IPS-15b (cell line): ENCODE results near the gene SMCO3.

Experiments
- H3K27me3 ChIP-seq: one replicate; pipeline ENCODE4 v1.6.1; 2013; ENCODE audit warnings: low read length; ENCODE audit not compliant: control insufficient read depth, insufficient read depth
- H3K36me3 ChIP-seq: one replicate; pipeline ENCODE4 v1.6.1; 2013; ENCODE audit warnings: low read length; ENCODE audit not compliant: control insufficient read depth, insufficient read depth
- H3K4me1 ChIP-seq: one replicate; pipeline ENCODE4 v1.6.1; 2013; ENCODE audit warnings: mild to moderate bottlenecking, low read length; ENCODE audit not compliant: control insufficient read depth, insufficient read depth
- H3K4me3 ChIP-seq: one replicate; pipeline ENCODE4 v1.5.1; 2013; ENCODE audit warnings: low read depth, low read length
- H3K9ac ChIP-seq: one replicate; pipeline ENCODE4 v1.6.1; 2013; ENCODE audit warnings: low read depth, mild to moderate bottlenecking, low read length
- H3K9me3 ChIP-seq: one replicate; pipeline ENCODE4 v1.6.1; 2013; ENCODE audit warnings: mild to moderate bottlenecking, low read length; ENCODE audit not compliant: control insufficient read depth, insufficient read depth

Gene SMCO3

DNA sequence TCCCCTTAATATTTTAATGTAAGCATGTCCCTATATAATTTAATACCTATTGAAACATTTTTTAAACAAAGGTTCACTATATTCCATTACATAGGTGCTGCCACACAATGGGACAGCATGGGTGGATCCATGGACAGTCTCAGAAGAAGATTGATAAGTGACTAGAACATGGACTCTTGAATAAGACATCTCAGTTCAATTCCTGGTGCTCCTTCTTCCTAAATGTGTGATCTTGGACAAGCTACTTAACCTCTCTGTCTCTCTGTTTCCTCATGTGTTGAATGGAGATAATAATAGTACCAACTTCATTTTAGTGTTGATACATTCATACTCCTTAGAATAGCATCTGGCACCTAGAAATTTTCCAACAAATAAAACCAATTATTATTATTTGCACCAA lies 30.4 kb upstream of the SMCO3 start:
- Histone ChIP-seq H3K36me3 (no peaks in the 10 kb centered on the region), H3K9ac (no peak overlapping the region), H3K9me3 (no peaks in the 10 kb centered on the region), H3K27me3 (no peaks in the 10 kb centered on the region), H3K4me1 (no peaks in the 10 kb centered on the region), H3K4me3 (no peak overlapping the region)

DNA sequence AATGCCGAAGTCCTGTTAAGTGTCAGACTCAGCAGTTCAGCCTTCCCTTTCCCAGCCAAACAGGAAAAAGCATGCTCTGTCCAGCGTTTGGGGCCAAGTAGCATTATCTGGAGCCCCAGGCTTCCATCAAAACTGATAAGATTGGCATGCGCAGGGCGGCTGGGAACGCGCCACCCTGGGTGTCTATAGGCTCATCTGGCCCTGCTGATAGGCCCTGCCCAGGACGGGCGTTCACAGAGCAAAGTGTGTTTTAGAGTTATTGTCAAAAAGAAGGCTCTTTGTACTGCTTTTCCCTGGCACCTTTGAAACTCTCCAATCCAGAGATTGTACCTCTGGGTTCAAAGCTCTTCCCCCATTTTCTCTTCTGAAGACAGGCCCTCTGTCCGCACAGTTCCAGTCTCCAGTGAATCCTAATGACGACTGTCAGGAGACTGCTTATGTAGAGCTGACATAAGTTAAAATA lies 29.5 kb upstream of the SMCO3 start, which contains the start of gene ART4:
Gene ART4, minus strand, starts transcription at position 102 of the 463 bp plus-strand sequence. CDS start 413 bp downstream, outside the sequence.
- H3K4me3 ChIP-seq = no peak within 1 kb of the TSS

DNA sequence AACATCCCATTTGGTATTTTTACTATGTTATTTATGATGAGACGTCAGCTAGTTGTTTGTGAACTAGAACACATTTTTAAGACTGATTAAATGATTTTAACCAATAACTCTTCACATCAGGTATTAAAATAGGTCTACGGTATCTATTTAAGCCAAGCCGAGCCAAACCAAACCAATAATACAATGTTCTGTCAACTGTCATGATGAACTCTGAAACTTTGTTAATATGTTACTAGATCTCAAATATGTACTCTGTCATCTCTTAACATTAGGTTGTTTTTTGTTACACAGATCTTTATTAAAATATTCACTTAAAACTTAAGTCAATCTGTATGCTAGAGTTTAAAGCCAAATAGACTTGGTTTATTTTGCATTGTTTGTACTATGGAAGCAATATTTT lies 28.3 kb upstream of the SMCO3 start:
- Histone ChIP-seq H3K9me3 (no peaks in the 10 kb centered on the region), H3K4me1 (no peaks in the 10 kb centered on the region), H3K4me3 (no peak overlapping the region), H3K27me3 (no peaks in the 10 kb centered on the region), H3K36me3 (no peaks in the 10 kb centered on the region), H3K9ac (no peak overlapping the region)

More for the DNA sequence above, 29.5 kb upstream of the SMCO3 start, which contains the start of gene ART4:
- Histone ChIP-seq H3K36me3 (no peaks in the 10 kb centered on the region), H3K4me1 (no peaks in the 10 kb centered on the region), H3K27me3 (no peaks in the 10 kb centered on the region), H3K9ac (no peak within 1 kb of the TSS), H3K9me3 (no peaks in the 10 kb centered on the region)

DNA sequence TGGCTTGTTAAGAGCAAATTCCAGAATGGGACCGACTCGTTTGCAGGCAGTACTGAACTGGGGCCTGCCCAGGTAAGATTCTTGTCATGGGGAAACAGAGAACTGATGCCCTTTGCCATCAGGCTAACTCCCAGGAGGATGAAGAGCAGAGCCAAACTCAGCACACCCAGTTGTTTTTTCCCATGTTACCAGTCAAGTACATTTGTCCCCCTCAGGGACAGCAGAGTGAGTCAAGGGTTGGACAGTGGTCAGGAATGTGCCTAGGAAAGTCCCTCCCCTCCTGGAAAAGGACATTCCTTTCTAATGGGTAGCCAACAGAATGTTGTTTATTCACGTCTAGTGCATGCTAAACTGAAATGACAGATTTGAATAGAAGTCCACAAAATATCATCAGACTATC lies 27.8 kb upstream of the SMCO3 start:
- Histone ChIP-seq H3K4me3 (no peak overlapping the region), H3K27me3 (no peaks in the 10 kb centered on the region), H3K9ac (no peak overlapping the region)

DNA sequence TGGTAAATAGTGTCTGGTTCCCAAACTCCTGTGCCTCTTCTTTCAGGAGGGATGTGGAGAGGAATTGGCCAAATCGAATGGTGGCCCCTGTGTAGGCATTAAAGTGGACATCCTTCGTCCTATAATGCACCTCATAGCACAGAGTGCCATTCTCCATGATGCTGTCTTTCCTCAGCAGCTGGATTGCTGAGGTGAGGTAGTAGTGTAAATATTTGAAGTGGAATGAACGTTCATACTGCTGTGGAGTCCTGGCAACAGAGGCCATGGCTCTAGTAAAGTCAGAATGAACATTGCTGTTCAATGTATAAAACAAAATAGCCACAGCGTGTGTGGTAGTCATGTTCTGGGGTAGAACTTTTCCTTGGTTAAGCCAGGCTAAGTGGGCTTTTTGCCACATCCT lies 26.6 kb upstream of the SMCO3 start:
- no peaks in the 10 kb centered on the region for H3K27me3 ChIP-seq
- no peak overlapping the region for H3K4me3 ChIP-seq
- no peaks in the 10 kb centered on the region for H3K9me3 ChIP-seq
- H3K9ac ChIP-seq = no peak overlapping the region
- no peaks in the 10 kb centered on the region for H3K36me3 ChIP-seq
- H3K4me1 ChIP-seq = no peaks in the 10 kb centered on the region

More for the DNA sequence above, 27.8 kb upstream of the SMCO3 start:
- no peaks in the 10 kb centered on the region for H3K36me3 ChIP-seq
- H3K9me3 ChIP-seq = no peaks in the 10 kb centered on the region
- no peaks in the 10 kb centered on the region for H3K4me1 ChIP-seq

DNA sequence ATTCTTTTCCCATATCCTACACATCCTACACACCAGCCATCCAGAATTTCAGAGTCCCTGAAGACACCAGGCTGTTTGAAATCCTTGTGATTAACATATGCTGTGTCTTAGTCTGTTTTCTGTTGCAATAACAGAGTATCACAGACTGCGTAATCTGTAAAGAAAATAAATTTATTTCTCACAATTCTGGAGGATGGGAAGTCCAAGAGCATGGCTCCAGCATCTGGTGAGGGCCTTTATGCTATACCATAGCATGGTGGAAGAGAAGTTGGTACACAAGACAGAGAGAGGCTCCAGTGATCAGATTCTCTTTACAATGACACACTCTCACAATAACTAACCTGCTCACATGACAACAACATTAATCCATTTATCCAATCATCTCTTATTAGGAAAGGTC lies 25.3 kb upstream of the SMCO3 start:
- no peak overlapping the region for H3K9ac ChIP-seq
- H3K9me3 ChIP-seq = no peaks in the 10 kb centered on the region
- H3K4me1 ChIP-seq = no peaks in the 10 kb centered on the region
- H3K36me3 ChIP-seq = no peaks in the 10 kb centered on the region
- no peaks in the 10 kb centered on the region for H3K27me3 ChIP-seq
- H3K4me3 ChIP-seq = no peak overlapping the region

DNA sequence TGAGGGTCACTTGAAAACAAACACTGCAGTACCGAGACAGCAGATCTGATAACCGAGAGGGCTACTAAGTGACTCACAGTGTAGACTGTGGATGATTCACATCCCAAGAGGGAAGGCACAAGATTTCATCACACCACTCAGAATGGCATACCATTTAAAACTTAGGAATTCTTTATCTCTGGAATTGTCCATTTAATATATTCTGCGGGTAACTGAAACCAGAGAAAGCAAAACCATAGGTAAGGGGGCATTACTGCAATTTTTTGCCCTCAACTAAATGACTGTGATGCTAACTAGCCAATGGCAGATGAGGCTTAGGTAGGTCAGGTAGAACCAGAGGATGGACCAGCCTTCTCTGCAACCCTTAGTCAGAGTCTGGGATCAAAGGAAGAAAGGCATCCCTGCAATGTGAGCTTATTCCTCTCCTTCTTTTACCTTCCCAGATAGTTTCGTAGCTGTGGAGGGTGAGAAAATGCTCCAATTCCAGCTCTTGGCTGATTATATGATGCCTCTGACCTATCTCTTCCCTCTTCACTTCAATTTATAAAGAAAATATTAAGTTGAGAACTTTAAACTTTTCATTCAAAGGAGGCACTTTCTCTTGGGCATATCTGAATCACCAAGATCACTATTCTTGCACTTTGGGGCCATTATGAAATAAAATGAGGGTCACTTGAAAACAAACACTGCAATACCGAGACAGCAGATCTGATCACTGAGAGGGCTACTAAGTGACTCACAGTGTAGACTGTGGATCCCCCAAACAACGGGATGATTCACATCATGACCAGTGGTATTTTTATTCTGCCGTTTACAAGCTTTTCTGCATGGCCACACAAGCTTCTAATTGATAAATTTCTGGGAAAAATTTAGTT lies 22.6 kb upstream of the SMCO3 start:
- no peak overlapping the region for H3K9ac ChIP-seq

DNA sequence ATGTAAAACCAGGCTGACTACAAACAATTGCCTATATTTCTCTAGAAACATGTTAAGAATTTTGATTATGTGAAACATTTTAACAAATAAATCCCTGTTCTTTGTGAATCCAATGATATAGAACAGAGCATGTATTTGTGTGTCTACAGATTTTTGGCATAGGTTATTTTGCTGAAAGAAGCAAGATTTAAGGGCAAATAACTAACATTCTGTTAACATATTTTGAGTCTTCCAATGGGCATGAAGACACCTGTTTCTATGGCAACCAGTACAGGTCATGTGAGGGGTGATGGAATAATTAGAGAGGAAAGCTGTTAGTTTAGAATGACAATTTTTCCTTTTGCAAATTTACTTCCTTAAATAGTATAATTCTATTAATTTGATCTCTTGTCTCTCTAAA lies 20.5 kb upstream of the SMCO3 start:
- no peaks in the 10 kb centered on the region for H3K36me3 ChIP-seq
- no peak overlapping the region for H3K4me3 ChIP-seq
- H3K27me3 ChIP-seq = no peaks in the 10 kb centered on the region
- H3K9ac ChIP-seq = no peak overlapping the region
- no peaks in the 10 kb centered on the region for H3K4me1 ChIP-seq
- no peaks in the 10 kb centered on the region for H3K9me3 ChIP-seq

More for the DNA sequence above, 22.6 kb upstream of the SMCO3 start:
- H3K9me3 ChIP-seq = no peaks in the 10 kb centered on the region
- no peaks in the 10 kb centered on the region for H3K36me3 ChIP-seq
- no peaks in the 10 kb centered on the region for H3K27me3 ChIP-seq
- H3K4me3 ChIP-seq = no peak overlapping the region
- H3K4me1 ChIP-seq = no peaks in the 10 kb centered on the region

DNA sequence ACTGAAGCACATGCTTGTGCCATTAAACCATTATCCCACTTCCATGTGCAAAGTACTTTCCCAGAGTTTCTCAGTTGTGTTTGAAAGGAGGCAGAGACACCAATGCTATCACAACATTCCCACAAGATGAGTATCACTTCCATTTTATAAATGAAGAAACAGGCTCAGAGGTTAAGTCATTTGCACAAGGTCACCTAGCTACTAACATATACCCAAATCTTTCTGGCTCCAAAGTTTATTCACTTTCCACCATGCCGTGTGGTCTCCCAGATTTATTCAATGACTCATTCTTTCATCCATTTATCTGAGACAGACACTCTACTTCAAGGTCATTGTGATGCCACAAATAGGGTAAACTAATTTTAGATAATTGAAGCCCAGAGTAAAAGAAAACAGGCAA lies 20.0 kb upstream of the SMCO3 start:
- Histone ChIP-seq H3K4me1 (no peaks in the 10 kb centered on the region), H3K27me3 (no peaks in the 10 kb centered on the region), H3K9me3 (no peaks in the 10 kb centered on the region), H3K4me3 (no peak overlapping the region), H3K9ac (no peak overlapping the region), H3K36me3 (no peaks in the 10 kb centered on the region)

GRCh38 chr12:14833336-14833735 lies 19.4 kb upstream of the SMCO3 start:
- H3K27me3 ChIP-seq = no peaks in the 10 kb centered on the region
- H3K4me3 ChIP-seq = no peak overlapping the region
- no peaks in the 10 kb centered on the region for H3K4me1 ChIP-seq
- no peak overlapping the region for H3K9ac ChIP-seq
- no peaks in the 10 kb centered on the region for H3K9me3 ChIP-seq
- no peaks in the 10 kb centered on the region for H3K36me3 ChIP-seq

- Histone ChIP-seq H3K4me3 (no peak overlapping the region), H3K36me3 (no peaks in the 10 kb centered on the region), H3K9me3 (no peaks in the 10 kb centered on the region), H3K9ac (no peak overlapping the region), H3K4me1 (no peaks in the 10 kb centered on the region), H3K27me3 (no peaks in the 10 kb centered on the region)
These were observed 14.9 kb upstream of the SMCO3 start for GRCh38 chr12:14828892-14829291.

GRCh38 chr12:14827043-14827442 lies 13.1 kb upstream of the SMCO3 start:
- Histone ChIP-seq H3K4me1 (no peaks in the 10 kb centered on the region), H3K9me3 (no peaks in the 10 kb centered on the region), H3K4me3 (no peak overlapping the region), H3K36me3 (no peaks in the 10 kb centered on the region), H3K27me3 (no peaks in the 10 kb centered on the region), H3K9ac (no peak overlapping the region)
